ENCODE measurements around the gene PDS5A. TPM values are rescaled to one million over a fixed set of nuclear protein-coding genes. Genes with fewer than 3 reads are reported as not detected.
"Not testable (repeated sequence)": the region's sequence is repeated elsewhere in the genome, so short reads cannot be mapped to it uniquely, and the experiment has no call there.

Gene PDS5A
- total RNA-seq, 4 donors from 2014 or later: 68.3 to 110 (median 76.8) TPM

DNA sequence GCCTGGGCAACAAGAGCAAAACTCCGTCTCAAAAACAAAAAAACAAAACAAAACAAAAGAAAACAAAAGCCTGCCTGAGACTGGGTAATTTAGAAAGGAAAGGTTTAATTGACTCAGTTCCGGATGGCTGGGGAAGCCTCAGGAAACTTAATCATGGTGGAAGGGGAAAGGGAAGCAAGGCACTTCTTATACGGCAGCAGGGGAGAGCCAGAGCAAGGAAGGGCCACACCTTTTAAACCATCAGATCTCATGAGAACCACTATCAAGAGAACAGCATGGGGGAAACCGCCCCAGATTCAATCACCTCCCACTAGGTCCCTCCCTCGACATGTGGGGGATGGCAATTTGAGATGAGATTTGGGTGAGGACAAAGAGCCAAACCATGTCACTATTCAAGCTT lies 157.5 kb downstream of the PDS5A start:
- no peak for TF ChIP-seq POLR2A (IDR thresholded peaks at IDR 0.05)
- TF ChIP-seq, protein P1, sequence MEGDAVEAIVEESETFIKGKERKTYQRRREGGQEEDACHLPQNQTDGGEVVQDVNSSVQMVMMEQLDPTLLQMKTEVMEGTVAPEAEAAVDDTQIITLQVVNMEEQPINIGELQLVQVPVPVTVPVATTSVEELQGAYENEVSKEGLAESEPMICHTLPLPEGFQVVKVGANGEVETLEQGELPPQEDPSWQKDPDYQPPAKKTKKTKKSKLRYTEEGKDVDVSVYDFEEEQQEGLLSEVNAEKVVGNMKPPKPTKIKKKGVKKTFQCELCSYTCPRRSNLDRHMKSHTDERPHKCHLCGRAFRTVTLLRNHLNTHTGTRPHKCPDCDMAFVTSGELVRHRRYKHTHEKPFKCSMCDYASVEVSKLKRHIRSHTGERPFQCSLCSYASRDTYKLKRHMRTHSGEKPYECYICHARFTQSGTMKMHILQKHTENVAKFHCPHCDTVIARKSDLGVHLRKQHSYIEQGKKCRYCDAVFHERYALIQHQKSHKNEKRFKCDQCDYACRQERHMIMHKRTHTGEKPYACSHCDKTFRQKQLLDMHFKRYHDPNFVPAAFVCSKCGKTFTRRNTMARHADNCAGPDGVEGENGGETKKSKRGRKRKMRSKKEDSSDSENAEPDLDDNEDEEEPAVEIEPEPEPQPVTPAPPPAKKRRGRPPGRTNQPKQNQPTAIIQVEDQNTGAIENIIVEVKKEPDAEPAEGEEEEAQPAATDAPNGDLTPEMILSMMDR (IDR thresholded peaks at IDR 0.05): no peak
- H3K9me3 ChIP-seq: no peaks in the 10 kb centered on the region
- no peak overlapping the region for H3K4me3 ChIP-seq
- no peak overlapping the region for H3K27ac ChIP-seq
- no peaks in the 10 kb centered on the region for H3K27me3 ChIP-seq
- H3K4me1 ChIP-seq: no peaks in the 10 kb centered on the region
- H3K36me3 ChIP-seq: peaks cover 0 to 6% (median 0%) of the 10 kb centered on the region in 3 donors
- no peak for DNase-seq

DNA sequence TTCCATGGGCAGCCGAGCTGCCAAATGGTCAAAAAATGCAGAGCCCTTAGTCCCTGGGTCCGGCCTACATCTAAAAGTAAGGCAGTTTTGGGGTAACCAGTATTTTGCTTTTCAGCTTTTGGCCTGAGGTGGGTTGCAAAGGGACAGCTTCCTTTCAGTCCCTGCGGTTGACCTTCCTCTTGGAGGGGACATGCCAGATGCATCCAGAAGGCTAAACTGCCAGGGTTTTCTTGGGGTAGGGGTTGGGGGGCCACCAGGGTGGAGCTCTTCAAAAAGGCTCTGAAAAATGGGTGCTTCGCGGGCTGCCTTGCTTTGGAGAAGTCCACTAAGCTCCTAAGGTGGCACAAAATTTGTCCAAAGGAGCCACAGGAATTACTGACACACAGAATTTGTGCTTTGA lies 159.1 kb downstream of the PDS5A start:
- no peaks in the 10 kb centered on the region for H3K27me3 ChIP-seq
- no peaks in the 10 kb centered on the region for H3K9me3 ChIP-seq

DNA sequence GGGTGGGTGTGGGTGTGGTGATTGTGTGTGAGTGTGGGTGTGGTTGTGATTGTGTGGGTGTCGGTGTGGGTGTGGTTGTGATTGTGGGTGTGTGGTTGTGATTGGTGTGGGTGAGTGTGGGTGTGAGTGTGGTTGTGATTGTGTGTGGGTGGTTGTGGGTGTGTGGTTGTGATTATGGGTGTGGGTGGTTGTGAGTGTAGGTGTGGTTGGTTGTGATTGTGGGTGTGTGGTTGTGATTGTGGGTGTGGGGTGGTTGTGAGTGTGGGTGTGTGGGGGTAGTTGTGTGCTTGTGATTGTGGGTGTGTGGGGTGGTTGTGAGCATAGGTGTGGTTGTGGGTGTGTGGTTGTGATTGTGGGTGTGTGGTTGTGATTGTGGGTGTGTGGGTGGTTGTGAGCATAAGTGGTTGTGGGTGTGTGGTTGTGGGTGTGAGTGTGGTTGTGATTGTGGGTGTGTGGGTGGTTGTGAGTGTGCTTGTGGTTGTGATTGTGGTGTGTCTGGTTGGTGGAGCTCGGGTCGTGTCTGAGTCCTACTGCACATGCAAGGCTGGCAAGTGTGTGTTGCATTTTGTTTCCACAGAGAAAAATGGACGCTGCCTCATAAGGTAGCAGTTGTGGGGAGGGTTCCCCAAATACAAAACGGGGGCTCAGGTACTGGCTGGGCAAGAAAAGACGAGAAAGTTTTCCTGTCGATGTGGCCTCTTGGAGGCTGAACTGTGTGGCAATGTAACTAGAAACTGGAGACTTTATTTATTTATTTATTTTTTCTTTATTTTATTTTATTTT lies 163.1 kb downstream of the PDS5A start:
- H3K27me3 ChIP-seq: no peaks in the 10 kb centered on the region
- no peaks in the 10 kb centered on the region for H3K9me3 ChIP-seq
- TF ChIP-seq POLR2A (IDR thresholded peaks at IDR 0.05): no peak
- TF ChIP-seq, protein P1 (IDR thresholded peaks at IDR 0.05): no peak
- no peak overlapping the region for H3K27ac ChIP-seq
- H3K4me3 ChIP-seq: no peak overlapping the region
- DNase-seq: no peak
- H3K36me3 ChIP-seq: no peaks in the 10 kb centered on the region
- no peaks in the 10 kb centered on the region for H3K4me1 ChIP-seq

More for the DNA sequence above, 159.1 kb downstream of the PDS5A start:
- no peak for DNase-seq
- Histone ChIP-seq H3K4me3 (no peak overlapping the region), H3K4me1 (no peaks in the 10 kb centered on the region), H3K27ac (no peak overlapping the region), H3K36me3 (no peaks in the 10 kb centered on the region)
- TF ChIP-seq, protein P1 (IDR thresholded peaks at IDR 0.05): no peak
- TF ChIP-seq POLR2A (IDR thresholded peaks at IDR 0.05): no peak

DNA sequence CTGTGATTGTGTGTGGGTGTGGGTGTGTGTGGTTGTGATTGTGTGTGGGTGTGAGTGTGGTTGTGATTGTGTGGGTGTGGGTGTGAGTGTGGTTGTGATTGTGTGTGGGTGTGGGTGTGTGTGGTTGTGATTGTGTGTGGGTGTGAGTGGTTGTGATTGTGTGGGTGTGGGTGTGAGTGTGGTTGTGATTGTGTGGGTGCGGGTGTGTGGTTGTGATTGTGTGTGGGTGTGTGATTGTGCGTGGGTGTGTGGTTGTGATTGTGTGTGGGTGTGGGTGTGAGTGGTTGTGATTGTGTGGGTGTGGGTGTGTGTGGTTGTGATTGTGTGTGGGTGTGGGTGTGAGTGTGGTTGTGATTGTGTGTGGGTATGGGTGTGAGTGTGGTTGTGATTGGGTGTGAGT lies 163.9 kb downstream of the PDS5A start:
- DNase-seq, H3K36me3 ChIP-seq, H3K4me3 ChIP-seq, H3K27me3 ChIP-seq, H3K4me1 ChIP-seq, H3K9me3 ChIP-seq, H3K27ac ChIP-seq: not testable (repeated sequence)

DNA sequence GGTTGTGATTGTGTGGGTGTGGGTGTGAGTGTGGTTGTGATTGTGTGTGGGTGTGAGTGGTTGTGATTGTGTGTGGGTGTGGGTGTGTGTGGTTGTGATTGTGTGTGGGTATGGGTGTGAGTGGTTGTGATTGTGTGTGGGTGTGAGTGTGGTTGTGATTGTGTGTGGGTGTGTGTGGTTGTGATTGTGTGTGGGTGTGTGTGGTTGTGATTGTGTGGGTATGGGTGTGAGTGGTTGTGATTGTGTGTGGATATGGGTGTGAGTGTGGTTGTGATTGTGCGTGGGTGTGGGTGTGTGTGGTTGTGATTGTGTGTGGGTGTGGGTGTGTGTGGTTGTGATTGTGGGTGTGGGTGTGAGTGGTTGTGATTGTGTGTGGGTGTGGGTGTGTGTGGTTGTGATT lies 164.7 kb downstream of the PDS5A start:
- not testable (repeated sequence) for DNase-seq, H3K4me3 ChIP-seq, H3K27me3 ChIP-seq, H3K36me3 ChIP-seq, H3K27ac ChIP-seq, H3K4me1 ChIP-seq, H3K9me3 ChIP-seq

DNA sequence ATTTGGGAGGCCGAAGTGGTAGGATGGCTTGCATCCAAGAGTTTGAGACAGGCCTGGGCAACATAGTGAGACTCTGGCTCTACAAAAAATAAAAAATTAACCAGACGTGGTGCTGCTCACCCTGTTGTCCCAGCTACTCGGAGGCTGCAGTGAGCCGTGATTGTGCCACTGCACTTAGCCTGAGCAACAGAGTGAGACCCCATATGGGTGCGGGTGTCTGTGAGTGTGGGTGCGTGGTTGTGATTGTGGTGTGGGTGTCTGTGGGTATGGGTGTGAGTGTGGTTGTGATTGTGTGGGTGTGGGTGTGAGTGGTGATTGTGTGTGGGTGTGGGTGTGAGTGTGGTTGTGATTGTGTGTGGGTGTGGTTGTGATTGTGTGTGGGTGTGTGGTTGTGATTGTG lies 165.2 kb downstream of the PDS5A start:
- DNase-seq: no peak
- Histone ChIP-seq H3K9me3 (no peaks in the 10 kb centered on the region), H3K27ac (no peak overlapping the region), H3K36me3 (no peaks in the 10 kb centered on the region), H3K4me1 (no peaks in the 10 kb centered on the region), H3K27me3 (no peaks in the 10 kb centered on the region), H3K4me3 (no peak overlapping the region)
- TF ChIP-seq, protein P1 (IDR thresholded peaks at IDR 0.05): no peak
- no peak for TF ChIP-seq POLR2A (IDR thresholded peaks at IDR 0.05)
